ENCODE measurements around the gene ASCC1.

- TF ChIP-seq CTCF (IDR thresholded peaks at IDR 0.05; ENCODE audit: insufficient read depth, low read length, poor library complexity, severe bottlenecking), result no peak
- TF ChIP-seq EZH2phosphoT487 (conservative IDR thresholded peaks at IDR 0.05; ENCODE audit: low read length), result no peak
Observed at GRCh38 chr10:72083790-72084459, 132.2 kb downstream of the ASCC1 start.

Data from SU-DHL-6 (cell line).